K562 (cell line): Measurements from ENCODE around the gene RIPOR1. TPM values are rescaled to one million over a fixed set of nuclear protein-coding genes. Genes with fewer than 3 reads are reported as not detected.

ENCODE experiments used
- CBFB ChIP-seq: sonication (generic); formaldehyde crosslinking; IDR thresholded peaks from 2 replicates; pipeline ENCODE4 v1.4.0; 2020; ENCODE audit warnings: mild to moderate bottlenecking, missing genetic modification reagents
- CHCHD3 ChIP-seq: fragments of 250-450 bp; sonication (Bioruptor Pico); IDR thresholded peaks from 2 replicates; pipeline ENCODE4 v2.1.2; 2022; ENCODE audit warnings: mild to moderate bottlenecking
- CHD4 ChIP-seq: fragments of 200-600 bp; sonication (generic); IDR thresholded peaks from 3 replicates; pipeline ENCODE4 v1.6.1; 2012; ENCODE audit warnings: low read depth, mild to moderate bottlenecking, mixed read lengths, low read length, inconsistent platforms; ENCODE audit not compliant: insufficient read depth, insufficient replicate concordance, poor library complexity, severe bottlenecking
- ESRRB ChIP-seq: fragments of 250-450 bp; sonication (Bioruptor Pico); IDR thresholded peaks from 2 replicates; pipeline ENCODE4 v1.5.0; 2020; ENCODE audit warnings: mild to moderate bottlenecking, moderate library complexity, borderline replicate concordance
- GABPB2 ChIP-seq: fragments of 250-450 bp; sonication (Bioruptor Pico); conservative IDR thresholded peaks from 2 replicates; pipeline ENCODE4 v1.5.1; 2021; ENCODE audit warnings: mild to moderate bottlenecking
- MXI1 ChIP-seq: IDR thresholded peaks from 2 replicates; pipeline ENCODE4 v1.6.1; 2011; ENCODE audit warnings: low read depth, mild to moderate bottlenecking, improper control_type of control experiment, low read length
- NONO ChIP-seq, 2 experiments: fragments of 200-400 bp in 1 of 2; fragments of 450-650 bp in 1 of 2; formaldehyde crosslinking in 1 of 2; IDR thresholded peaks; 2 replicates each; pipeline ENCODE4 v1.6.1; 2017; ENCODE audit warnings: low read depth in 2 of 2, mild to moderate bottlenecking in 2 of 2, moderate library complexity in 2 of 2, low read length in 1 of 2
- PCBP2 ChIP-seq: fragments of 200-400 bp; formaldehyde crosslinking; IDR thresholded peaks from 2 replicates; pipeline ENCODE4 v1.6.1; 2018; ENCODE audit warnings: low read length, low read depth, mild to moderate bottlenecking, moderate library complexity; ENCODE audit not compliant: poor library complexity, severe bottlenecking
- RBM22 ChIP-seq: fragments of 200-400 bp; formaldehyde crosslinking; IDR thresholded peaks from 2 replicates; pipeline ENCODE4 v1.6.1; 2018; ENCODE audit warnings: low read length, low read depth; ENCODE audit not compliant: poor library complexity, severe bottlenecking
- RHOXF2B ChIP-seq: fragments of 250-450 bp; sonication (Bioruptor Pico); conservative IDR thresholded peaks from 2 replicates; pipeline ENCODE4 v1.5.1; 2021
- SMARCA5 ChIP-seq: fragments of 450-650 bp; IDR thresholded peaks from 2 replicates; pipeline ENCODE4 v1.6.1; 2016
- SMARCC2 ChIP-seq: fragments of 450-650 bp; IDR thresholded peaks from 2 replicates; pipeline ENCODE4 v1.6.1; 2017; ENCODE audit warnings: antibody characterized with exemption, moderate library complexity, mild to moderate bottlenecking, low read depth
- STAG1 ChIP-seq: sonication (generic); formaldehyde crosslinking; IDR thresholded peaks from 2 replicates; pipeline ENCODE4 v1.5.0; 2020; ENCODE audit warnings: missing genetic modification reagents, borderline replicate concordance
- ZBTB1 ChIP-seq: sonication (generic); formaldehyde crosslinking; IDR thresholded peaks from 2 replicates; pipeline ENCODE4 v1.8.1; 2023; ENCODE audit warnings: missing genetic modification reagents, low read depth, mild to moderate bottlenecking, borderline replicate concordance
- ZBTB17 ChIP-seq: fragments of 450-650 bp; formaldehyde crosslinking; IDR thresholded peaks from 2 replicates; pipeline ENCODE4 v1.4.0; 2020; ENCODE audit warnings: mild to moderate bottlenecking
- ZNF717 ChIP-seq: fragments of 250-450 bp; sonication (Bioruptor Pico); IDR thresholded peaks from 2 replicates; pipeline ENCODE4 v1.5.0; 2021
- ZNF764 ChIP-seq: fragments of 250-450 bp; sonication (Bioruptor Pico); IDR thresholded peaks from 2 replicates; pipeline ENCODE4 v1.4.0; 2020; ENCODE audit warnings: low read depth, mild to moderate bottlenecking, moderate library complexity
- polyA plus RNA-seq, 8 experiments: library from polyadenylated mRNA; depleted of rRNA in 4 of 8; stranded (reverse) in 5 of 8; unstranded in 3 of 8; fragments of >200 nt; fragmentation: Nextera tagmentation in 2 of 8; fragmentation: Illumina TruSeq in 1 of 8; extraction: Ambion mirVana in 2 of 8; extraction: Trizol in 1 of 8; gene quantifications; 2 replicates each; pipeline versions ENCODE4 v1.2.1 to v1.2.3, GENCODE V29; 2011 to 2014; ENCODE audit warnings: inconsistent platforms in 1 of 8, missing spikeins in 1 of 8
- total RNA-seq, 7 experiments: library from RNA; depleted of rRNA in 6 of 7; stranded (reverse); fragments of >200 nt in 6 of 7; fragmentation: Illumina TruSeq in 2 of 7; extraction: Trizol in 2 of 7; gene quantifications; 2 replicates each; pipeline versions ENCODE4 v1.2.1 to v1.2.3, GENCODE V29; 2011 to 2021; ENCODE audit warnings: low replicate concordance in 1 of 7
- TF ChIP-seq, protein P1 (sequence below), 2 experiments: fragments of 450-650 bp; IDR thresholded peaks; 2 replicates each; pipeline ENCODE4 v1.6.1; 2016
- TF ChIP-seq, protein P2 (sequence below), 2 experiments: fragments of 450-650 bp; conservative IDR thresholded peaks; 2 replicates each; pipeline ENCODE4 v1.6.1; 2017; ENCODE audit warnings: mild to moderate bottlenecking in 2 of 2, moderate library complexity in 2 of 2
- TF ChIP-seq, protein P3 (sequence below): sonication (generic); formaldehyde crosslinking; IDR thresholded peaks from 2 replicates; pipeline ENCODE4 v1.8.0; 2022; ENCODE audit warnings: missing genetic modification reagents, mild to moderate bottlenecking, borderline replicate concordance
- TF ChIP-seq, protein P4 (sequence below): fragments of 450-650 bp; IDR thresholded peaks from 2 replicates; pipeline ENCODE4 v1.6.1; 2016; ENCODE audit warnings: missing biosample characterization, missing genetic modification characterization

RIPOR1 gene
- total and polyA plus RNA-seq, 9 of the 15 experiments (the other 6 are each of a cell fraction or from before 2014, with no cell fraction given): 0.36 to 31.1 (median 3.0) TPM

DNA sequence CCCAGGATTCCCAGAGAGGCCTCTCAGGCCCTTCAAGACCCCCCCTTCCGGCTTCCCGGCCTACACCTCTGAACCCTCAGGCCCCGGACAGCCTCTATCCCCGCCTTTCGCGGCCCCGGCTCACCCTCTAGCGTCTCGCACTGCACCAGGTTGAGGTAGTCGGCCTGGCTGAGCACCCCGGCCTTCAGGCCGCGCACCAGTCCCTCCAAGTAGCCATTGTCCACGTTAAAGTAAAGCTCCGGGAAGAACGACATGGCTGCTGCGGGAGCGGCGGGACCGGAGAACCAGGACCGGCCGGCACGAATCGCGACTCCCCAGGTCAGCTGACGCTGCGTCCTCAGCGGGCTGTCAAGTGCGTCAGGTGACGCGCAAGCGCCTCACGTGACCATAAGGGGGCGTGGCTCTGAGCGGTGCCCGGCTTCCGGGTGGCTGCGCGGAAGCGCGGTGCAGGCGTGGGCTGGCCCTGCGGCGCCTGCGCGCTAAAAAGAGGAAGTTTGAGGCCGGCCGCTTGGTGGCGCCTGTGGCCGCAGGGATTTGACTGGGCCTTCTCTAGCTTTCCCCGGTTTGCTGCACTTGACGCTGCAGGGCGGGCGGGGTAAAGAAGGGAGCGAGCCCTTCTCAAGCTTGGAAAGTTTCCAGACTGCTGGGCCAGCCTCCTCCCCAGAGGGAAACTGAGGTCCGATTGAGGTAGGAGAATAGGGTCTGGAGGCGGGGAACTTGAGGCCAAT is 47.6 kb upstream of the RIPOR1 start, which contains the start of gene ATP6V0D1 (continued):
- TF ChIP-seq NONO (IDR thresholded peaks at IDR 0.05; ENCODE audit: low read depth in 2 of 2, low read length in 1 of 2) (peak in 1 of 2 experiments; percentile 46; a peak in 1 of 4 replicates), SMARCC2 (no peak), RHOXF2B (CRISPR knock-in tag) (no peak), ZBTB1 (CRISPR knock-in tag) (no peak), GABPB2 (no peak), SMARCA5 (no peak), ESRRB (CRISPR knock-in tag) (no peak), STAG1 (no peak), CHD4 (no peak), CBFB (CRISPR knock-in tag) (peak; percentile 84; the same call in 1 of the 2 replicates), CHCHD3 (CRISPR knock-in tag) (no peak), MXI1 (peak; percentile 58; the same call in 1 of the 2 replicates), ZBTB17 (no peak), ZNF717 (CRISPR knock-in tag) (no peak), ZNF764 (CRISPR knock-in tag) (no peak), PCBP2 (no peak), RBM22 (peak; percentile 45)
- TF ChIP-seq, protein P1, sequence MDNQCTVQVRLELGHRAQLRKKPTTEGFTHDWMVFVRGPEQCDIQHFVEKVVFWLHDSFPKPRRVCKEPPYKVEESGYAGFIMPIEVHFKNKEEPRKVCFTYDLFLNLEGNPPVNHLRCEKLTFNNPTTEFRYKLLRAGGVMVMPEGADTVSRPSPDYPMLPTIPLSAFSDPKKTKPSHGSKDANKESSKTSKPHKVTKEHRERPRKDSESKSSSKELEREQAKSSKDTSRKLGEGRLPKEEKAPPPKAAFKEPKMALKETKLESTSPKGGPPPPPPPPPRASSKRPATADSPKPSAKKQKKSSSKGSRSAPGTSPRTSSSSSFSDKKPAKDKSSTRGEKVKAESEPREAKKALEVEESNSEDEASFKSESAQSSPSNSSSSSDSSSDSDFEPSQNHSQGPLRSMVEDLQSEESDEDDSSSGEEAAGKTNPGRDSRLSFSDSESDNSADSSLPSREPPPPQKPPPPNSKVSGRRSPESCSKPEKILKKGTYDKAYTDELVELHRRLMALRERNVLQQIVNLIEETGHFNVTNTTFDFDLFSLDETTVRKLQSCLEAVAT (IDR thresholded peaks at IDR 0.05): no peak
- TF ChIP-seq, protein P2, sequence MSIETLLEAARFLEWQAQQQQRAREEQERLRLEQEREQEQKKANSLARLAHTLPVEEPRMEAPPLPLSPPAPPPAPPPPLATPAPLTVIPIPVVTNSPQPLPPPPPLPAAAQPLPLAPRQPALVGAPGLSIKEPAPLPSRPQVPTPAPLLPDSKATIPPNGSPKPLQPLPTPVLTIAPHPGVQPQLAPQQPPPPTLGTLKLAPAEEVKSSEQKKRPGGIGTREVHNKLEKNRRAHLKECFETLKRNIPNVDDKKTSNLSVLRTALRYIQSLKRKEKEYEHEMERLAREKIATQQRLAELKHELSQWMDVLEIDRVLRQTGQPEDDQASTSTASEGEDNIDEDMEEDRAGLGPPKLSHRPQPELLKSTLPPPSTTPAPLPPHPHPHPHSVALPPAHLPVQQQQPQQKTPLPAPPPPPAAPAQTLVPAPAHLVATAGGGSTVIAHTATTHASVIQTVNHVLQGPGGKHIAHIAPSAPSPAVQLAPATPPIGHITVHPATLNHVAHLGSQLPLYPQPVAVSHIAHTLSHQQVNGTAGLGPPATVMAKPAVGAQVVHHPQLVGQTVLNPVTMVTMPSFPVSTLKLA (conservative IDR thresholded peaks at IDR 0.05): peak; percentile 94 to 98
- TF ChIP-seq, protein P3, sequence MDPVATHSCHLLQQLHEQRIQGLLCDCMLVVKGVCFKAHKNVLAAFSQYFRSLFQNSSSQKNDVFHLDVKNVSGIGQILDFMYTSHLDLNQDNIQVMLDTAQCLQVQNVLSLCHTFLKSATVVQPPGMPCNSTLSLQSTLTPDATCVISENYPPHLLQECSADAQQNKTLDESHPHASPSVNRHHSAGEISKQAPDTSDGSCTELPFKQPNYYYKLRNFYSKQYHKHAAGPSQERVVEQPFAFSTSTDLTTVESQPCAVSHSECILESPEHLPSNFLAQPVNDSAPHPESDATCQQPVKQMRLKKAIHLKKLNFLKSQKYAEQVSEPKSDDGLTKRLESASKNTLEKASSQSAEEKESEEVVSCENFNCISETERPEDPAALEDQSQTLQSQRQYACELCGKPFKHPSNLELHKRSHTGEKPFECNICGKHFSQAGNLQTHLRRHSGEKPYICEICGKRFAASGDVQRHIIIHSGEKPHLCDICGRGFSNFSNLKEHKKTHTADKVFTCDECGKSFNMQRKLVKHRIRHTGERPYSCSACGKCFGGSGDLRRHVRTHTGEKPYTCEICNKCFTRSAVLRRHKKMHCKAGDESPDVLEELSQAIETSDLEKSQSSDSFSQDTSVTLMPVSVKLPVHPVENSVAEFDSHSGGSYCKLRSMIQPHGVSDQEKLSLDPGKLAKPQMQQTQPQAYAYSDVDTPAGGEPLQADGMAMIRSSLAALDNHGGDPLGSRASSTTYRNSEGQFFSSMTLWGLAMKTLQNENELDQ (CRISPR knock-in tag): no peak
- TF ChIP-seq, protein P4, sequence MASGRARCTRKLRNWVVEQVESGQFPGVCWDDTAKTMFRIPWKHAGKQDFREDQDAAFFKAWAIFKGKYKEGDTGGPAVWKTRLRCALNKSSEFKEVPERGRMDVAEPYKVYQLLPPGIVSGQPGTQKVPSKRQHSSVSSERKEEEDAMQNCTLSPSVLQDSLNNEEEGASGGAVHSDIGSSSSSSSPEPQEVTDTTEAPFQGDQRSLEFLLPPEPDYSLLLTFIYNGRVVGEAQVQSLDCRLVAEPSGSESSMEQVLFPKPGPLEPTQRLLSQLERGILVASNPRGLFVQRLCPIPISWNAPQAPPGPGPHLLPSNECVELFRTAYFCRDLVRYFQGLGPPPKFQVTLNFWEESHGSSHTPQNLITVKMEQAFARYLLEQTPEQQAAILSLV: no peak
